GM19328 (cell line): ENCODE results near the gene NMT1.
"Not testable (repeated sequence)": the region's sequence is repeated elsewhere in the genome, so short reads cannot be mapped to it uniquely, and the experiment has no call there.

Experiments used
- ATAC-seq: cut with Tn5 transposase; IDR thresholded peaks from one replicate; pipeline ENCODE4 v1.9.1; 2021; ENCODE audit warnings: mild to moderate bottlenecking, moderate library complexity; ENCODE audit not compliant: unreplicated experiment

The NMT1 gene

DNA sequence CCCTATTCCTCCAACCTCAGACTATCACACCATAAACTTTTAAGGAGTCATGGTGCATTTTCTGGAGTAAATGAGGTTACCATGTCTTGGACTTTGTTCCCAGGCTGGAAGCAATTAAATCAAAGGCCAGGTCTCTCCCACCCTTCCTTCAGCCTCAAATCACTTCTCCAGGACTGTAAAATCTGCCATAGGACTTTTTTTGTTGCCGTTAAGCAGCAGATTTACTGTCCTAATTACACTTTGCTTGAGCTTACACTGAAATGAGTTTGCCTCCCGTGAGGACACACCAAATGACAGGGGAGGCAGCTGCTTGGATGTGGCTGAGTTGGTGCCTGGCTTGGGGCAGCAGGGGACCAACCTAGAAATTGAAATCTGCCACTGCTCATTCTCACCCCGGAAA is 24.4 kb upstream of the NMT1 start:
- no peak for ATAC-seq

DNA sequence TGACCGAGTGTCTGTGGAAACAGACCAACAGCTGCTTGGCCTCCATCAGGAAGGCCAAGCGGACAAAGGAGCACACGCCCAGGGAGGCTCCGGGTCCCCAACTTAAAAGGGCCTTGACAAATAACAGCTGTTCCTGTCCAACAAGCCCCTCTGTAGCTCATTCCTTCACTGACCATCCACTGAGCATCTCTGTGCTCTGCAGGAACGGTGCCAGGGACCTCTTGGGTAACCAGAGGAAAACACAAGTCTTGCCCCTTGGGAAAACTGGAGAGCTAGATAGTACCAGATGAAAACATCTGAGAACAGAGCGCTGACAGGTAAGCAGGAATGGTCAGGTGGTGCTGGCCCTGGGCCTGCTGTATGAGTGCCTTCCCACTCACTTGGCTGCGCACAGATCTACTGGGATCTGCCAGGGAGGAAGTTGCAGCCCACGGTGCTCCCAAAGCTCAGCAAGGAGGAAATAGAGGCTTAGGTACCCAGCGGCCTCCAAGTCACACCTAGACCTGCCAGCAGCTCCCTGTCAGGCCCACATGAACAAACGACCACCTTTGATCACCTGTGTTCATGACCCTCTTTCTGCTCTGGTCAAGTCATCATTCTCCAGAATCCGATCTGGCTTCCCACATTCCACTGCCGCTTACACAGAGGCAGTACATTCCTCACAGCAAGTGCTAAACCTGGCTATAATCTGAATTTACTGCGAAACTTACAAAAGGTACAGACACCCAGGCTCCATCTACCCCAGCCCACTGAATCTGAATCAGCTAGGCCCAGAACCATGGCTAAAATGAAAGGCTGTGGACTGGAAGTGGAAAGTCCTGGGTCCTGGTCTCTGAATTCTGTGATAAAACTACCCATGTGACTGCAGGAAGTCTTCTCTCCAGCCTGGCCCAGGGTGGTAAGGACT is 22.1 kb upstream of the NMT1 start:
- no peak for ATAC-seq

DNA sequence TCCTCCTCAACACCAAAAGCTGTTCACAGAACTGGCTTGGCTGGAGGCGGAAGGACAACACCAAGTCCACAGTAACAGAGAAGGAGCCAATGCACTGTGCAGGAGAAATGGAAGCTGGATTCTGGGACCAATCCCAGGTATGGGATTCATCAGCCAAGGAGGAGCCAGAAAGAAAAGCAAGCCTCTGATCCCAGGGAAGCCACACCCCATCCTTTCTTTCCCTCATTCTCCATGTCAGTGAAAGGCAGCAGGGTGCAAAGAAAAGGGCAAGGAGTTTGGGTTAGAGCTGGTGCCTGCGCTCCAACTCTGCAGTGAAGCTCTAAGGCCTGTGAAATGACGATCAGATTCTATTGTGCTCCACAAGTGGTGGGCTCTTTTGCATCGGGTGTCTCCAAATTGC is 20.7 kb upstream of the NMT1 start:
- ATAC-seq: no peak

DNA sequence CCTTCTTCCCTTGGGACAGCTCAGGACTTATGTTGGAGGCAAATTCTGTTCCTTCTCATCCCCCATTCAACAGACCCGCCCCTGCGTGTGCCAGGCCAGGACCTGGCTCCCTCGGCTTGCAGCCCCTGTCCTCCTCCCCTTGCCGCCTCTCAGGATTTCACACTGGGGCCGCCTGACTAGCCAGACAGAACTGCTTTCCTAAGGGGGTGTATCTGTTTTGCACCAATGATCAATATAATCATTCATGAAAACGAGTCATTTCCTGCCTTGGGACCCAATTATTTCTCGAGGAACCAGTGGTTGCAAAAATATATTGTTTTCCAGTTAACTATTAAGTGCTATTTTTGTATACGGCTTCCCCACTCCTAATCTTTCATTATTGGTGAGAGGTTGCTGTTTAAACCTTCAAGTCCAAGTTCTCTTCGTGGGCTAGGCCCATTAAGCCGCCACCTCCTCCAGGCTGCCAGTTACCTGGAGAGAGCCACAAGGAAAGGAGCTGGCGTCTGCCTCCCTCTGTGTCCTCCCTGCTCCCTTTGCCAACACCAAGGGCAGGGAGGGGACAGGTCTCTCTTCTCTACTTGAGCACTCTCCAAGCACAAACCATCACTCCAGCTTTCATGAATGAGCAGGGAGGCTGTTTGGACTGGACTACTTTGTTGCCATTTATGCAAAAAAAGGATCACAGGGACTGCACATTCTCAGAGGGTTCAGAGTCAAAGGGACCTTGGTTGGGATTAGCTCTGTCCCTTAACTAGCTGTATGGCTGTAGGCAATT is 18.6 kb upstream of the NMT1 start:
- no peak for ATAC-seq

DNA sequence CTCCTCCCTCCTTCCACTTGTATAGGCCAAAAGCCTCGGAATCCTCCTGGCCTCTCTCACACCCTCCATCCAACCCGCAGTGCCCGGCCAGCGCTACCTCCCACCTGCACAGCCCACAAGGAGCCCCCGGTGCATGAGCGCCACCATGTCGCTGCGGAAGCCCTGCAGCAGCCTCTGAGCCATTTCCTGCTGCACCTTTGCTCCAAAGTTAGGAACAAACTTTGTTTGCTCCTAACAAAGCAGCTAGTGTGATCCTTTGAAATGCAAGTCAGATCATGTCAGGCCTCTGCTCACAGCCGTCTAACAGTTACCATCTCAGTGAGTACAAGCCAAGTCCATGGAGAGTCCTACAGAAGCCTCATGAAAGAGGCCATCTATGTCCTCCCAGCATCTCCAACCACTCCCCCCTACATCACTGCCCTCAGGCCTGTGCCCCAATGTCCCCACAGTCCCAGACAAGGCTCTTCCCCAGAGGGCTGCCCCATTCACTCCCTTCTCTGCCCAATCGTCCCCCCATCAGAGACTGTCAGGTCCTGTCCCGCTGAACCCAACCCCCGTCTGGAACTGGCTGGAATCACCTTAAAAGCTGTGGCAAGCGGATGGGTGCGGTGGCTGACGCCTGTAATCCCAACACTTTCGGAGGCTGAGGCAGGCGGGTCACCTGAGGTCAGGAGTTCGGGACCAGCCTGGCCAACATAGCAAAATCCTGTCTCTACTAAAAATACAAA is 17.1 kb upstream of the NMT1 start:
- no peak for ATAC-seq

DNA sequence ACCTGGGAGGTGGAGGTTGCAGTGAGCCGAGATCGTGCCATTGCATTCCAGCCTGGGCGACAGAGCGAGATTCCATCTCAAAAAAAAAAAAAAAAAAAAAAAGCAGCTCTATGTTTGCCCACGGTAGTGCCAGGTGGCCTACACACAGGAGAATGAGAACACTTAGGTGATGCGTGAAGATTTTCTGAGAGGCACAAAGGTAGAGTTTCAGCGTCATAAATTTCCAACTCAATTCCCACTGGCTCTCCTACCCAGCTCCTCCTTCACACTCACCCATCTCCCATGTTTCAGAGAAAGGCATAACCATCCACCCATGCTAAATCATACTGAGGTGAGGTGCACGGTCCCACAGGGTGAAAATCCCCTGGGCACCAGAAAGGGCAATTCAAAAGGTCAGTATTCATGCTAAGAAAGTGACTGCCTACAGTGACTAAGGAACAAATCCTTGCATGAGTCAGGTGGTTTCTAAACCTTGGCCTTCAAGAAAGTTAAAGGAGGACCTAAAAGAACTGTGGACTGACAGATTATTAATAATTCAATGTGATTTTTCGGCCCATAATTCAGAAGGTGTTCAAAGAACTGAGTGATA is 14.5 kb upstream of the NMT1 start:
- ATAC-seq: no peak

DNA sequence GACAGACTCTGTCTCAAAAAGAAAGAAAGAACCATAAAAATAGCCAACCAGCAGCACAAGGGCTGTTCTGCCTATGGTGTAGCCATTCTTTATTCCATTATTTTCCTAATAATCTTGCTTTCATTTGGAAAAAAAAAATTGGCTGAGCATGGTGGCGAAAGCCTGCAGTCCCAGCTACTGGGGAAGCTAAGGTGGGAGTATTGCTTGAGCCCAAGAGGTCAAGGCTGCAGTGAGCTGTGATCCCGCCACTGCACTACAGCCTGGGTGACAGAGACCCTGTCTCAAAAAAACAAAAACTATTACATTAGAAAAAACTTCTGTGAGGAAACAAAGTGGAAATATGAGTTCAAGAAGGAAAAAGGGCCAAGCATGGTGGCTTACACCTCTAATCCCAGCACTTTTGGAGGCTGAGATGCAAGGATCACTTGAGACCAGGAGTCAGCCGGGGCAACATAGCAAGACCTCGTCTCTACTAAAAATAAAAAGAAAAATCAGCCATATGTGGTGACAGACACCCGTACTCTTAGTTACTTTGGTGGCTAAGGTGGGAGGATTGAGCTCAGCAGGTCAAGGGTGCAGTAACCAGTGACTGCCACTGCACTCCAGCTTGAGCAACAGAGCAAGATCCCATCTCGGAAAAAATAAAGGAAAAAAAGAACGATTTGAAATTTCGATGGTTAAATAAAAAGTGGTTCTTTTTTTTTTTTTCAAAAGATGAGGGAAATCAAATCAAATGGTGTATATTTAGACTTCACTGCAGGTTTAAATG is 12.1 kb upstream of the NMT1 start:
- ATAC-seq: no peak

DNA sequence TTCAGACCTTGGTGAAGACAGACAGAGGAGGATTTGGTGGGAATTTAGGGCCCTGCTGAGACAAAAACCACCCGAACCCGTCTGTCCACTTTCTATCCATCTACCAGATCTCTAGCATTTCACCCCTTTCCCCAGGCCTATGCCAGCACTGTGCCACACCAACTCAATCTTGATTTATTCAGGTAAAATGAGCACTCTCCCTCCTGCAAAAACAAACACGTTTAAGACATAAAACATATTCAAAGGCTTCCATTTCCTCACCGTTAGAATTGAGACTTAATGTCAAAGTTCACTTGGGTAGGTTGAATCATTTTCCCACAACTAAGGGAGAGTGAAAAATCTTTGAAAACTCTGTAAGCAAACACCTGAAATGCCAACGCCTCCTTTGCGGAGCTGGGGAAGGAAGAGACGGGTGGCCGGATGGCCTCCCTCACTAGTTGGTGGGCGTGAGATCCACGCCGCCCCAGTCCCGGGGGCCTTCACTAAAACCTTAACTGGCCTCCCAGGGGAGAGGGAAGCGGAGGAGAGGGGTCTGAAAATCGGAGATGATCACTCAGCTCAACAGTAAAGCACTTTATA is 10.5 kb upstream of the NMT1 start:
- ATAC-seq: no peak

DNA sequence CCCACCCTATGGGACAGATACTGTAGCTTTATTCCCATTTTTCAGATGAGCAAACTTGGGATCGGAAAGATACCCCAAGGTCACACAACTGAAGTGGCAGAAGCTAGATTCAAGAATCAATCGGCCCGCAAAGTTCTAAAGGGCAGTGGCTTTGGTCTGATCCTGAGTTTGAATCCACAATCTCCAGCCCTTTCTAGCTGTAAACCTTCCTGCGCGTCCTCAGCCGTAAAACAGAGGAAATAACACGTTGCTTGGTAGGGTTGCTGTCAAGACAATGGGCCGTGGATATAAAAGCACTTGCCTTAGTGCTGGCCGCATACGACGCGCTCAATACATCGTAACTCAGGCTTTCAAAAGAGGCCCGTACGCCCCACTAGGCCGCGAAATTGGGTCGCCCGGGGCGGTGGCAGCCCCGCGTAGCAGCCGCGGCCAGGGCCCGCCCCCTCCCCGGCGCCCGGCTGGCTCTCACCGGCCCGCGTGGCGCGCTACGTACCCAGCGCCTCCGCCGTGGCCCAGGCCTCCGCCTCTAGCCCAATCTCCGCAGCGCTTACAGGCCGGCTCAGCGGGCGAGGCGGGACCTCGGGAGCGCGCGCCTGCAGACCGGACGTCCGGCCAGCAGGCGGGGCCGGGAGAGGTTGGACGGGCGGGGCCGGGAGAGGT is 9.9 kb upstream of the NMT1 start, which contains the start of gene DCAKD:
TSS of gene DCAKD (minus strand) at position 573 of the 660 bp plus-strand sequence. CDS start 16,747 bp downstream, outside the sequence.
- ATAC-seq: peak; percentile 96

DNA sequence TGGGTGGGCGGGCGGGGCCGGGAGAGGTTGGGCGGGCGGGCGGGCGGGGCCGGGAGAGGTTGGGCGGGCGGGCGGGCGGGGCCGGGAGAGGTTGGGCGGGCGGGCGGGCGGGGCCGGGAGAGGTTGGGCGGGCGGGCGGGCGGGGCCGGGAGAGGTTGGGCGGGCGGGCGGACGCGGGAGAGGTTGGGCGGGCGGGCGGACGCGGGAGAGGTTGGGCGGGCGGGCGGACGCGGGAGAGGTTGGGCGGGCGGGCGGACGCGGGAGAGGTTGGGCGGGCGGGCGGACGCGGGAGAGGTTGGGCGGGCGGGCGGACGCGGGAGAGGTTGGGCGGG is 9.4 kb upstream of the NMT1 start:
- ATAC-seq: not testable (repeated sequence)

DNA sequence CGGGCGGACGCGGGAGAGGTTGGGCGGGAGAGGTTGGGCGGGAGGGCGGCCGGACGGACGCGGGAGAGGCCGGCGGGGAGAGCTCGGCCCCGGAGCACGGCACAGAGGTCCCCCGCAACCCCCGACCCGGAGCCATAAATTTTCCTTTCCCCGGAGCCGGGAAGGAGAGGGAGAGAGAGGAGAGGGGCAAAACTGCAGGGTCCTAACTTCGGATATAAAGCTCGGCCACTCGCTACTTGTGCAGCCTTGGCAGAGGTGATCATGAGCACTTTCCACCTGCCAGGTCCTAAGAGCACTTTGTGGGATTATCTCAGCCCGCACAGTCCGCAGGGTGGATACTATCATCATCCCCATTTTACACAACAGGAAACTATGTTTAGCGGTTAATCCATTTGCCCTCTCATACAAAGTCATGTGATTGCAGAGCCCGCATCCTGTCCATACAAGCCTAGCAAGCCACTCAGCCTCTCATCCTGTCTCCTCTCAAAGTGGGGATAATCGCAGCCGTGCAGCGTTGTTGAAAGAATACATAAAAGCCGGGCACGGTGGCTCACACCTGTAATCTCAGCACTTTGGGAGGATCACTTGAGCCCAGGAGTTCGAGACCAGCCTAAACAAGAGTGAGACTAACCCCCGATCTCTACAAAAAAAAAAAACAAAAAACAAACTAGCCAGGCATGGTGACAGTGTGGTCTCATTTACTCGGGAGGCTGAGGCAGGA is 8.9 kb upstream of the NMT1 start:
- no peak for ATAC-seq

DNA sequence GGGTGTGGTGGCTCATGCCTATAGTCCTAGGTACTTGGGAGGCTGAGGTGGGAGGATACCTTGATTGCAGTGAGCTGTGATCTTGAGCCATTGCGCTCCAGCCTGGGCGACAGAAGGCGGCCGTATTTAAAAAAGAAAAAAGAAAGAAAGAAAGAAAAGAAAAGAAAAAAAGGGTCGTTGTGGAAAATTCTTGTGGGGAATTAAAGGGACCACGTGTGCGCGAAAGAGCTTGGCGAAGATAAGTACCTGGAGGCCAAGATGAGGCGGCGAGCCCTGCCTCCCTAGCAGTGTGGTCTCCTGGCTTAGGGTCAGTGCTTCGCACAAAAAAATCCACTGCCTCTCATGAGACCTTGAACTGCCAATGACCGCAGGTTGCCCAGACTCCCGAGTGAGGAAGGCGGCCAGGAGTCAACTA is 728 bp upstream of the NMT1 start:
- ATAC-seq: no peak

DNA sequence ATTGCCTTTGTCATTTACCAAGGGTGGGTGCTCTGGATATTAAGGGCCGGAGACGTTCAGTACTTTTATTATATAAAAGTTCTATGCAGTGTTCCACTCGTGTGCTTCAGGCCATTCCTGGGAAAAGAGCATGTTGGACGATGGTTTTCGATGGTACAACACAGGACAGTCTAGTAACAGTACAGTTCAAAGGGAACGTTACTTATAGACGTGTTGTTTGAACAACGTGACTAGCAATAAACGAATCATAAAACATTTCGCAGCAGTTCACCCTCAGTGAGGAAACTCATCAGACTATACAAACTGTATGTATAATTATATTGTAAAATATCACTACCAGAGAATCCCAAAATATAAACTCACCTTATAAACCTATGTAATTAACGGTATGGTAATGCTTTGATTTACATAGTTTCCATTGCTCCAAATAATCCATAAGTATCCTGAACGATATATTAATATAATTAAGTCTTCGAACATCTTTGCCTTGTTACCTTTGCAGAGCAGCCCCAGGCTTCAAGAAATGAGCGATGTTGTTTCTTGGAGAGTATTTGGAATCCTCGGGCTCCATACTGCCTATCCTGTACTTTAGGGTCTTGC is 589 bp downstream of the NMT1 start:
- no peak for ATAC-seq

DNA sequence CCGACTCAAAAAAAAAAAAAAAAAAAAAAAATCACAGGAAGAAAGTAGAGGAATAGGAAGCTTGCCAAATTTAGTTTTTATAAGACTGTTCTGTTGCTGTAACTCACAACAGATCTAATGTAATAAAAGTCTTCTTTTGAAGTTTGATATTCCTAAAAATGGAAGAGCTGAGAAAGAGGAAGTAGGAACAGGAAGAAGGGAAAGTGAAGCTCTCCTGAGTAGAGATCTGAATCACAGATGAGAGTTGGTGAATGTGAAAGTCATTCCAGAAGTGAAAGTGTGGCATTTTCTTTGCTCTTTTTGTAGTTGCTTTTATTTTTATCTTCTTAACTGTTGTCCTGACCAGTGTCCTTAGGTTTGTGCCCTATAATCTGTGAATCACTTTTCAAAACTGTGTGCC is 2.1 kb downstream of the NMT1 start:
- no peak for ATAC-seq

DNA sequence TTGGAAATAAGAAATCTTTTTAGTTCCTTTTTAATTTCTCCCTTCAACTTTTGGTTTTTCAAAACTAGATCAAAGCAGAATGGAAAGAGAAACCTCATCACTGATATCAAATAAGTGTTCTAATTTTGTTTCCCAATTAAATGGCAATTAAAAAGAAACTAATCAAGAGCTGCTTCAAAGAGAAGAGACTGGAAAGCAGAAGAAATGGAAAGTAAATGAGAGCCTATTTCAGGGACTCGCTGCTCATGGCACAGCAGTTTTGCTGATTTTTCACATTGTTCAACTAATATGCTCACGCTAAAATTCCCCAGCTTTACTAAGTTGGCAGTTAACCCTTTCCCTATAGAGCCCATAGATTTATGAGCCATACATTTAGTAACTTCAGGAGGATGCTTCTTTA is 6.5 kb downstream of the NMT1 start:
- ATAC-seq: no peak

DNA sequence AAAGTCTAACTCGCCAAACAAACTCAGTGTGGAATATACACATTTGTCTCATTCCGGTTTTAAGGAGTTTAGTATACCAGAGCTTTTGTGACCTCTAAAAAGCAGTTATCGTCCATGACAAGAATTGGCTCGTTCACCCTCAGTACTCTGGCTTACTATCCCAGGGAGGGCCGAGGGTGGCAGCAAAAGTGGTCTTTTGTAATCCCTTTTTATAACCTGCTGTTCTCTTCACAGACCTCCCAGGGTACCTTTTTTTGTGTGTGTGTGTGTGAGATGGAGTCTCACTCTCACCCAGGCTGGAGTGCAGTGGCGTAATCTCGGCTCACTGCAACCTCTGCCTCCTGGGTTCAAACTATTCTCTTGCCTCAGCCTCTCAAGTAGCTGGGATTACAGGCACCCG is 8.9 kb downstream of the NMT1 start:
- no peak for ATAC-seq

DNA sequence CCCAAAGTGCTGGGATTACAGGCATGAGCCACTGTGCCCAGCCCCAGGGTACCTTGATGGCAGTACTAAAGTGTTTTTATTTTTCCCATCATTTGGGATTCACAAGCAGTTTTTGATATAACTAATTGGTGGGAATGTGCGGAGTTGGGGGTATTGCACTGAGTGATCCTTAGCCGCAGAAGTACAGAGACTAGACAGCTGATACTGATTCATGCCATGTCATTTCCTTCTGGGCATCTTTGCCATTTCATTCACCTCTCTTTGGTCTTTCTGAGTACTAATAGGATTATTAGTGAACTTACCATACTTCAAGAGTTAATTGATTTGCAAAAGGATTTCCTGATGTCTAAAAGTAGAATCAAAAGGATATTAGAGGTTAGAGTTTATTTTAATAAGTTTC is 9.7 kb downstream of the NMT1 start:
- no peak for ATAC-seq

DNA sequence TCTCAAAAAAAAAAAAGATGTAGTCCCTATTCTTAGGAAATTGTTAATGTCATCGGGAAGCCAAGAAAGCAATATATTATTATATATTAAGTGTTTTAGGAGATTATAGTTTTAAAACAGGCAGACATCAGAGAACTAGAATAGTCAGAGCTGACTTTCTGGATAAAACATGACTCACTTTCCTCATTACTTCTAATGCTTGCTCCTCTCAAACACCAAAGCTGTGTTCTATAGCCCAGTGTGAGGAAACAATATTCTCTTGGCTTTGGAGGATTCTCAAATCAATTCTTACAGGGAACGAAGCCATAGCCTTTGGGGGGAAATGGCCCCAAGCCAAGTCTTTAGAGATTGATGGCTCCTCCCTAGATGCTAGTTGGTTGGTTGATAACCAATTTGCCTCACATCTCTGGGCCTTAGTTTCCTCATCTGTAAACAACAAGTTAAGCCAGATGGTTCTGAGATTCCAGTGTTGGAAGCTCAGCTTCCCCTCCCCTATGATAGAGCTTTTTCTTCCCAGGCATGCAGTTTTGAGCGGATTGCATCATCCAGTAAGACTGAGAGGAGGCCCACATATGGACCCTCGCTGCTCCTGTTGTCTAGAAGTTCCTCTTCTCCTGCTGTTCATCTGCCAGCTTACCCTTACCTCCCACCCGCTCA is 12.4 kb downstream of the NMT1 start:
- ATAC-seq: no peak
